ENCODE data around the gene SHLD1. TPM values are rescaled to one million over a fixed set of nuclear protein-coding genes. Genes with fewer than 3 reads are reported as not detected.

SHLD1 gene
- total RNA-seq, 4 donors from 2014 or later, result 1.7 to 4.2 (median 3.4) TPM

DNA sequence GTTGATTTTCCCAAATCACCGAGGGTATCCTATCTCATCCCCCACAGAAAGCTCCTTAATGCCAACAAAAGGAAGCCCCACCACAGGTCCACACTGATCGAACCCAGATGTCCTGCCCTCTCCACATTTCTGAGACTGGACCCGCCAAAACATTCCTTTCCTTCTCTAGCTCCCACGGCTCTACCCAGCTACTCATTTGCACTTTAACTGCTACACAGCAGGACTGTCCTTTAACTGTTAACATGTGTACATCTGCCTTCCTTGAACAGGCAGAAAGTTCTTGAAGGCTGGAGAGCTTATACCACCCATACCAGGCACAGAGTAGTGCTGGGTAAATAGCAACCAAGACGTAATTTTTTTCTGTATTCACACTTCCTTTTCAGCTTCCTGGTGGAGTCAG, 131.5 kb downstream of the SHLD1 start:
- TF ChIP-seq, protein P1, sequence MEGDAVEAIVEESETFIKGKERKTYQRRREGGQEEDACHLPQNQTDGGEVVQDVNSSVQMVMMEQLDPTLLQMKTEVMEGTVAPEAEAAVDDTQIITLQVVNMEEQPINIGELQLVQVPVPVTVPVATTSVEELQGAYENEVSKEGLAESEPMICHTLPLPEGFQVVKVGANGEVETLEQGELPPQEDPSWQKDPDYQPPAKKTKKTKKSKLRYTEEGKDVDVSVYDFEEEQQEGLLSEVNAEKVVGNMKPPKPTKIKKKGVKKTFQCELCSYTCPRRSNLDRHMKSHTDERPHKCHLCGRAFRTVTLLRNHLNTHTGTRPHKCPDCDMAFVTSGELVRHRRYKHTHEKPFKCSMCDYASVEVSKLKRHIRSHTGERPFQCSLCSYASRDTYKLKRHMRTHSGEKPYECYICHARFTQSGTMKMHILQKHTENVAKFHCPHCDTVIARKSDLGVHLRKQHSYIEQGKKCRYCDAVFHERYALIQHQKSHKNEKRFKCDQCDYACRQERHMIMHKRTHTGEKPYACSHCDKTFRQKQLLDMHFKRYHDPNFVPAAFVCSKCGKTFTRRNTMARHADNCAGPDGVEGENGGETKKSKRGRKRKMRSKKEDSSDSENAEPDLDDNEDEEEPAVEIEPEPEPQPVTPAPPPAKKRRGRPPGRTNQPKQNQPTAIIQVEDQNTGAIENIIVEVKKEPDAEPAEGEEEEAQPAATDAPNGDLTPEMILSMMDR (IDR thresholded peaks at IDR 0.05), result no peak
- no peak for TF ChIP-seq POLR2A (IDR thresholded peaks at IDR 0.05)
- 42 to 43% methylated on average over 5 of the region's 5 CpGs for WGBS, 2 donors
- no peak for DNase-seq (ENCODE audit: low spot score in 2 of 2)
- intact Hi-C loops (cut with DNase I; ENCODE audit: low total_unique reads), result no loop called here
- H3K4me3 ChIP-seq (ENCODE audit: low read depth, poor library complexity, severe bottlenecking), result no peak overlapping the region

DNA sequence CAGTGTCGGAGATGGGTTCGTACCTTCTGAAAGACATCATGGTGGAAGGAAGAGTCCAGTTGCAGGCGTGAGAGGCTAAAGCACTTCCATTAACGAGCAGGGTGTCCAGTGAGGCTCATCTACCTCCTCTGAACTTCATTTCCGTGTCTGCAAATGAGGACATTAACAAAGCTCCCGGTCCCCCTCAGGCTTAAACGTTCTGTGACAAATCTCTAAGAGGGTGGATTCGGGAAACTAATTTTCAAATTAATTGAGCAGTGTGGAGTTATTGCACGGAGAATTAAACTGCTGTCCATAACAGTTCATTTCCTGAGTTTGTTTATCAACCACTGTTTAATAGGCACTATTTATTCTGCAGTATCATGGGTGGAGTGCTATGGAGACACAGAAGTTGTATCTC, 132.0 kb downstream of the SHLD1 start:
- DNase-seq (ENCODE audit: low spot score in 2 of 2), result no peak
- no peak overlapping the region for H3K4me3 ChIP-seq (ENCODE audit: low read depth, poor library complexity, severe bottlenecking)
- intact Hi-C loops (cut with DNase I; ENCODE audit: low total_unique reads), result no loop called here
- no peak for TF ChIP-seq POLR2A (IDR thresholded peaks at IDR 0.05)
- 73 to 75% methylated on average over 9 of the region's 9 CpGs for WGBS, 2 donors

DNA sequence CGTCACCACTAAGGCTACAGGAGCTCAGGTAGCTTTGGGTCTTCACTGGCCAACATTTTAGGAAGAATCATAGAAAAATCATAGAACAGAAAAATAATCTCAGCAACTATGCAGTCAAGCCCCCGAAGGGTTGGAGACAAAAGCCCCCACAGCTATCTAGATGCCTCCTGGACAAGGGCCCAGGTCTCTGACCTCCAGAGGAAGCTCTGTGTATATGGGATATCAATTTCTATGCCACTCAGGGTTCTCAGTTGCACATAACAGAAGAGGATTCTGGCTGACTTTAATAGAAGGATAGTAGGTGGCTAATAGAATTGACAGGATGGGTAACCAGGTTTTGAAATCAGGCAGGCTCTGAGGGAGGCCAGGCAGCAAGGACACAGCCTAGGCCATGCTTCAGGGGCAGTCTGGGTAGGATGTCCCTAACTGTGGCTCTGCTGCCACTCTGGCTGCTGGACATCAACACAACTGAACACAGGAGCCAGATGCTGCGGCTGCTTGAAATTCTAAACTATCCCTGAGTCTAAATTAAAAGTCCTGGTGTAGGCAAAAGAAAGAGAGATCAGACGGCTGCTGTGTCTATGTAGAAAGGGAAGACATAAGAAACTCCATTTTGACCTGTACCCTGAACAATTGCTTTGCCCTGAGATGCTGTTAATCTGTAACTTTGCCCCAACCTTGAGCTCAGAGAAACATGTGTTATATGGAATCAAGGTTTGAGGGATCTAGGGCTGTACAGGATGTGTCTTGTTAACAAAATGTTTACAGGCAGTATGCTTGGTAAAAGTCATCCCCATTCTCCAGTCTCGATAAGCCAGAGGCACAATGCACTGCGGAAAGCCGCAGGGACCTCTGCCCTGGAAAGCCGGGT, 134.5 kb downstream of the SHLD1 start:
- intact Hi-C loops (cut with DNase I; ENCODE audit: low total_unique reads), result no loop called here
- DNase-seq (ENCODE audit: low spot score in 2 of 2), result no peak
- 78 to 84% methylated on average over 8 of the region's 8 CpGs for WGBS, 2 donors
- TF ChIP-seq, protein P1 (IDR thresholded peaks at IDR 0.05), result no peak
- no peak for TF ChIP-seq POLR2A (IDR thresholded peaks at IDR 0.05)
- no peak overlapping the region for H3K4me3 ChIP-seq (ENCODE audit: low read depth, poor library complexity, severe bottlenecking)

DNA sequence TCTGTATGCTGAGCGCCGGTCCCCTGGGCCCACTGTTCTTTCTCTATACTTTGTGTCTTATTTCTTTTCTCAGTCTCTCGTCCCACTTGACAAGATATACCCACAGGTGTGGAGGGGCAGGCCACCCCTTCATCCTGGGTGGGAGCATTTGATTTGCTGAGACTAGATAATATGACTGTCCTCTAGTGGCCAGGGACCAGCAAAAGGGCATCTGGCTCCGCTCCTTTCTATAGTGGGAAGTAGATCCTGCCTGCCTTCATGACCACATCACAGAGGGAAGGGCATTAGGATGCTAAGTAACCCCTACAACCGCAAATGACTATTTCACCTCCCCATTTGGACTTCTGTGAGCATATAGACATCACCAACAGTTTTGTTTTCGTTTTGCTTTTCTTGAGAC, 135.7 kb downstream of the SHLD1 start:
- WGBS, 2 donors, result 74 to 87% methylated on average over 6 of the region's 6 CpGs
- intact Hi-C loops (cut with DNase I; ENCODE audit: low total_unique reads), result no loop called here
- H3K4me3 ChIP-seq (ENCODE audit: low read depth, poor library complexity, severe bottlenecking), result no peak overlapping the region
- no peak for DNase-seq (ENCODE audit: low spot score in 2 of 2)
- TF ChIP-seq POLR2A (IDR thresholded peaks at IDR 0.05), result no peak
- TF ChIP-seq, protein P1 (IDR thresholded peaks at IDR 0.05), result no peak

DNA sequence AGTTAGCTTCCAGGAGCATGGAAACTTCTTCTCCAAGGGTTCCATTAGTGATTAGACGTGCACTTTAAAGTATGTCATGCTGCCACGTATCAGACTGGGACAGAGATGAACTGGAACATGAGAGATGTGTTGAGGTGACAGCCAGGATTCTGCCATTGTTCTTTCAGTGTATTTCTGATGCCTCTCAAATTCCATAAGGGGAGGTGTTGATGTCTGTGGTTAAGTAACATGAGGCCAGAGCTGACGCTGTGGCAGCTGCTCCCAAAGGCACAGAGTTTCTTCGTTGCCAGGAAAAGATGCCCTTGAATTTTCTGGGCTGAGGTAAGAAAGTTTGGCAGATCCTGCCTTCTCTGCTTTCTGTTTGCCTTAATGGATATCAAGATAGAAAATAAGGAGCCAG, 136.6 kb downstream of the SHLD1 start:
- TF ChIP-seq, protein P1 (IDR thresholded peaks at IDR 0.05), result no peak
- no peak for TF ChIP-seq POLR2A (IDR thresholded peaks at IDR 0.05)
- intact Hi-C loops (cut with DNase I; ENCODE audit: low total_unique reads), result no loop called here
- no peak overlapping the region for H3K4me3 ChIP-seq (ENCODE audit: low read depth, poor library complexity, severe bottlenecking)
- WGBS, 2 donors, result 65 to 72% methylated on average over 4 of the region's 4 CpGs
- DNase-seq (ENCODE audit: low spot score in 2 of 2), result no peak

DNA sequence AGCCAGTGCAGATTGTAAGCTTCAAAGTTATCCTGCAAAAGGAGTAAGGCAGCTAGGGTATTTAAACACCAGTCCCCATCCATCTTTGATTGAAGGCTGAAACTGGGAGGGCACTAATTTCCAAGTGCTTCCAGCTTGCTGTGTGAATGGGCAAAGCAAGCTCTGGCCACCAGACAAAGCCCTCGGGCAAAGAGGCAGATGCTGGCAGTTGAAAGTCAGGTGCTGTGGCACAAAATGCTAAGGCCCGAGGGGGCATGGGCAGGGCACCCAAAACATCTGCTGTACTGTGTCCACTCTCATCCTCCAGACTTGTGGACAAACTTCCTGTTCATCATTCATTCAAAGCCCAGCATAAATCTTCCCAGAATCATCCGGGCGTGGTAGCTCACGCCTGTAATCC, 137.2 kb downstream of the SHLD1 start:
- no peak overlapping the region for H3K4me3 ChIP-seq (ENCODE audit: low read depth, poor library complexity, severe bottlenecking)
- DNase-seq (ENCODE audit: low spot score in 2 of 2), result no peak
- TF ChIP-seq, protein P1 (IDR thresholded peaks at IDR 0.05), result no peak
- TF ChIP-seq POLR2A (IDR thresholded peaks at IDR 0.05), result no peak
- intact Hi-C loops (cut with DNase I; ENCODE audit: low total_unique reads), result no loop called here
- 65 to 71% methylated on average over 5 of the region's 5 CpGs for WGBS, 2 donors

Data from lower leg skin (tissue), 4 donors.